Germinal center (tissue), 1 donor: ENCODE data around the gene SORD.
"Not testable (repeated sequence)": the region's sequence is repeated elsewhere in the genome, so short reads cannot be mapped to it uniquely, and the experiment has no call there.

Source experiments
- DNase-seq: peaks from one replicate; pipeline ENCODE4 v3.0.0; 2012; ENCODE audit warnings: mixed read lengths, low spot score

Gene SORD

GRCh38 chr15:45097466-45097865 is 74.5 kb downstream of the SORD start:
- no peak for DNase-seq

GRCh38 chr15:45099549-45100165 is 76.7 kb downstream of the SORD start:
- no peak for DNase-seq

DNA sequence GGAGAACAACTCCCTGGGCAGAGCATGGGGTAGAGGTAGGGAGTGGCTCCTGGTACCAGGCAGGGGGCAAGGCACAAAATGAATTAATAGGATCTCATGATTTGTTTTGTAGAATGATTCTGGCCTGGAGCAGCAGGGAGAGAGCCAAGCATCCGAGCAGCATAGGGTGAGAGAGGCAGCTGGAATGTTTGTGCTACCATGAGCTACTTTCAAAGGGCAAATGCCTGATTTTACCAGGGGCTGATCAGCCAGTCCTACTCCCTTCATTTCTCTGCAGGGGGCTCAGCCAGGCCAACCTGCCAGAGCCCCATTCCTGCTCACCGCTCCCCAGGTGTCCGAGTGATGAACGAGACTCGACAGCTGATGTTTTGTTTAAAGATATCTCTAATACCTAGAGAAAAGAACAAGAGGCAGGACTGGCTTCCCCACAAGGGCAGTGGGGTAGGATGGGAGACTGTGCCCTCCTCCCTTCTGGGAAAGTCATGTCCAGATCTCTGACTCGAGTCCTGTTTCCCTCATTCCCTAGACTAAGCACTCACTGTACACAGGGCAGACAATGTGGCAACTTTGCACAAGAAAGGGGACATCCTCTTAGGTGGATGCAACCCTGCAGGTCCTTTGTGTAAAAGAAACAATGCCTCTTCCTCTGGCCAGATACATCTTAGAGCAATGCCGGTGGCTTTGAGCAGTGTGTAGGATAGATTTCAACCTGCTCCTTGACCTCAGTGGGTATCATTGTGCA is 78.1 kb downstream of the SORD start:
- no peak for DNase-seq

DNA sequence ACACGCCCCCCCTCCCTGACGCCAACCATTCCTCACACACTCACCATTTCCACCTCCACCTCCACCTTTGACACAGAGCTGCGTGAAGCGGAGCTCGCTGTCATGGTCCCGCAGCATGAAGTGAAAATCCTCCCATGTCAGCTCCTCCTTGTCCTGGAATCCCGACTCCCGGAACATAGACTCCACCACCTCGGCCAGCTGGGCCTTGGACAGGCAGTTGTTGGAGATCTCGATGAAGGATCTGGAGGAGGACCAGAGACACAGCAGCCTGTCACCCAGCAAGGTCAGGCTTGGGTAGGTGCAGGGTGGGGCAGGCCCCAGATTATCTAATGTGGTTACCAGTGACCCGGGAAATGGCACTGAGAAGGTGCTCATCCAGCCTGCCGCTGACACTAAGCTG is 78.8 kb downstream of the SORD start:
- no peak for DNase-seq

GRCh38 chr15:45102226-45102625 is 79.2 kb downstream of the SORD start:
- DNase-seq = no peak

- not testable (repeated sequence) for DNase-seq
Measured at GRCh38 chr15:45104170-45104569, 81.2 kb downstream of the SORD start.

DNA sequence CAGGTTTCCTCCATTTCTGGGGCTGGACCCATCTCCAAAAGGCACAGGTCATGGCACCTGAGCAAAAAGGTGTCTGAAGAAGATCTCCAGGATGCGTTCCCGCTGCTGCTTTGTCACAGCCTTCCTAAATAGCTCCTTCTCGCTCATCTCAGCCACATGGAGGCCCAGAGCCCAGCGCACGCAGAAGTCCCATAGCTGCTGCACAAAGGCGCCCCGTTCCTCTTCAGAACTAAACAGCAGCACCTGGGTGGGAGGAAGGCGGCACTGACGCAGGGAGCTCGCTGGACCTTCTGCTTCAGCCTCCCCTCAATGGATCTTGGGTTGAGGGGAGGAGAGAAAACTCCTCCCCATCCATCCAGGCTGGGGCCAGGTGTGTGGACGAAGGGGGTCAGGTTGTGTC is 82.6 kb downstream of the SORD start:
- no peak for DNase-seq

- no peak for DNase-seq
Measured at GRCh38 chr15:45106002-45106790, 83.2 kb downstream of the SORD start.

GRCh38 chr15:45107941-45108630 is 85.1 kb downstream of the SORD start:
- no peak for DNase-seq

DNA sequence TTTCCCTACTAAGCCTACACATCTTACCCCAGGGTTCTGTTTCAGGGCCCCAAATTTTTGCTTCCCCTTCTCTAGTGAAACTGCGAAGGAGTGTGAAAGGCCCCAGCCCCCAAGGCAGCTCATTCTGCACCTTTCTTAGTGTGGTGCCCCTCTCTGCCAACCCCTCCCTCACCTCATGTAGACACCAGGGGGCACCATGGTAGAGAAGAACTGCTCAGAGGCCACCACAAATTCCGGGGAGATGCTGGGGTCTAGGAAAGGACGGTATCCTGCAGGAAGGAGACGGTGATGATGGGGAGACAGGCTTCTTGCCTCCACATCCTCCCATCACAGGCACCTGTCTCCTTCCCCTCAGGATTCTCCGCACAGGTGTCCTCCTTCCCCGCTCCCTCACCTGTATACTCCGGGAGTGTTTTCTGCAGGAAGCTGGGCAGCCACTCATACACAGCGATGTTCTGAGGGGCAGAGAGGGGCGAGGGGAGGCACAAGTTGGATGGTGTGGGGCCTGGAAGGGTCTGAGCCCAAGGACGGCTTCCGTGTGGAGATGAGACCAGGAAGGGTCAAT is 87.3 kb downstream of the SORD start:
- no peak for DNase-seq

- no peak for DNase-seq
Measured at GRCh38 chr15:45111390-45112142, 88.6 kb downstream of the SORD start.

DNA sequence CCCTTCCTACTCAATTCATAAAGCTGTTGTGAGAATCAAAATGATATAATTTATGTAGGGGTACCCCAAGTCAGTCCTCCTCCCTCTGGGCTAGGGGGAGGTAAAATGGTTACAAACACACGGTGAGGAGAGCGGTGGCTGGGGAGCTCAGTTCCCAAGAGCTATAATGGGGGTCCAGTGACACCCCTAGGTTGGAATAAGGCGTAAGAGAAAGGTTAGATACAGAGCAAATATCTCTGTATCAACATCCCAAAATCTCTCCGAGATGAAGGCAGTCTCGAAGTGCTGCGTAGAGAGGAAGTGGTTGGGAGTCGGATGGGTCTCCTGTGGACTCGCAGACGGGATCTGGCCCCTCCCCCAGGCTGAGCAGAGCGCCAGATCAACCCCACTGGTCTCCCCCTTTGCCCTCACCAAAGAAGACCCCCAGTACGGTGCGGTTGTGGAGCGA is 89.2 kb downstream of the SORD start:
- DNase-seq = no peak

DNA sequence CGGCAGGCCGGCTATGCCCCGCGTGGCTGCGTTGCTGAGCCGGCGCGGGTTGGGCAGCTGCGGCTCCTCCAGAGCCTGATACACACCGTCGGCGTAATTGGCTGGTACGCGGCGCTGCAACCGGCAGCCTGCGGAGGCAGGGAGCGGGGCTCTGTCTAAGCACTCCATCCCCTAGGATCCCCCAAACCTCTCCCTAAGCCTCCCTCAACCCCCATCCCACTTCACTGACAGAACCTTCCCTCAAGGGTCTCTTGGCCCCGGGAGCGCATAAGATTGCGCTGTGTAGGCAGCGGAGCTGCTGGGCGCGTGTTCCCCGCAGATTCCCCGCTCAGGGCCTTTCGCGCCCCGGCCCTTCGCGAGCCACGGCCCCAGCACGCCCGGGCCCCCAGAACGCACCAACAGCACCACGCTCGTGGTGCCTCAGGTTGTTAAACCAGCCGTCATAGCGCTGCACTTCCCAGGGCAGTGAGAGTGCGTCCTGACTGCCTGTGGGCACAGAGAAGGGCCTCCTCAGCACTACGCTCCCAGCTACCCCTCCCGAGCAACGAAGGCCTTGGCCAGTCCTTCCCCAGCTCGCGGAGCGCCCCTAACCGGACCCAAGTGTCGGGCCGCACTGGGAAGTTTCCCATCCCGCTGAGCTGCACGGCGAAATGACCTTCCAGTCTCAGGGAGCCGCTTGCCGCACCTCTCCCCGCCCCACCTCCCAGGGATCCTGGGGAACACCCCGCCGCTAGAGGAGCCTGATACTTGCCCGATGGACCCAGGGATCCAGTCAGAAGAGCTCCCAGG is 89.8 kb downstream of the SORD start:
- no peak for DNase-seq

DNA sequence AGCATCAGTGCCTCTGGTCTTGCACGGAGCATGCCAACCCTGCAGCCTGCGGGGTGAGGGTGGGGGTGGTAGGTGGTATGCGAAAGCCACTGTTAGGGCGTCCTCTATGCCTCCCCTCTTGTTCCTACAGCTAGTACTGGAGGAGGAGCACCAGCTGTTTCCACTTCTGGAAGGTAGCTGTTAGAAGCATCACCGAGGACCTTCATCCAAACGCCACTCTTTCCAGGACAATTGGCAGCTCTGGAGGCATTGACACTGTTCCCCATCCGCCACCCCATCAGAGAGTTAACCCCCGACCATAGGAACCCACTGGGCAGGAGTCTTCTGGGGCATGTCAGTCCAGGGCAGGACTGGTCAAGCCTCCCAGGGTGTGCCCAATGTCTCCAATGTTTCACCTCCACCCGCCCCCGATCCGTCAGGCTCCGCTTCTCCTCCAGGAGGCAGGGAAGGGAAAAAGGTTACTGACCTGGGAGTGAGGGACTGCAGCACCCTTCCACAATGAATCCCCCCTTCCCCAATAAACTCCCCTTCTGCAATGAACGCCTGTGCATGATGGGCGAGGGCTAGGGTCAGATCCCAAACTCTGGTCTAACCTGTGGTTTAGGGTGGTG is 90.5 kb downstream of the SORD start:
- no peak for DNase-seq

DNA sequence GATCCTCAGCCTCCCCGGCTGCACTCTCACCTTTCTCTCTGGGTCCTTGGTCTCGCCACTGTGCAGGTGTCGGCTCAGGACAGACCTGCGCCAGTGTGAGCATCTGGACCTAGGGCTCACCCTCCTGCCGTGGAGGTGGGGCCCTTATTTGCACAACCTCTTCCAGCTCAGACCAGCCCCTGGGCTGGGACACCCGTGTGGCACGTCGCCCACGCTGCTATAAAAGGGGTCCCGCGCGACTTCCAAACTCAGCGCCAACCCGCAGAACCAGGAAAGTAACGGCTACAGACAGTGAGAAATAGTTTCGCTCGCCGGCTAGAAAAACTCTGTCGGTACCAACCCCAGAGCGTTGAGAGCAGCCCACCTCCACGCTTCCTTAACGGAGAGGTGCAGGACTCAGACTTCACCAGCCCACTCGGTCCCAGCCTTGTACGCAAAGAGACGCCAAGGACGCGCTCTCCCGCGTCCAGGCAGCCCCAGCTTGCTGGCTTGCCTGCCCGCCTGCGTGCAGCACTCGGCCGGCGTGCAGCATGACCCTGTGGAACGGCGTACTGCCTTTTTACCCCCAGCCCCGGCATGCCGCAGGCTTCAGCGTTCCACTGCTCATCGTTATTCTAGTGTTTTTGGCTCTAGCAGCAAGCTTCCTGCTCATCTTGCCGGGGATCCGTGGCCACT is 91.2 kb downstream of the SORD start, which contains the start of the genes DUOX2 and DUOXA2:
Gene DUOX2 (minus strand): TSS at position 97 of the 675 bp plus-strand sequence. CDS start 761 bp downstream, outside the sequence.
Gene DUOXA2 (plus strand): TSS at position 251 of the 675 bp plus-strand sequence. CDS start 280 bp downstream, at position 531.
- DNase-seq = no peak

GRCh38 chr15:45114751-45115085 is 91.7 kb downstream of the SORD start:
- no peak for DNase-seq

GRCh38 chr15:45115312-45115820 is 92.4 kb downstream of the SORD start:
- DNase-seq = no peak

DNA sequence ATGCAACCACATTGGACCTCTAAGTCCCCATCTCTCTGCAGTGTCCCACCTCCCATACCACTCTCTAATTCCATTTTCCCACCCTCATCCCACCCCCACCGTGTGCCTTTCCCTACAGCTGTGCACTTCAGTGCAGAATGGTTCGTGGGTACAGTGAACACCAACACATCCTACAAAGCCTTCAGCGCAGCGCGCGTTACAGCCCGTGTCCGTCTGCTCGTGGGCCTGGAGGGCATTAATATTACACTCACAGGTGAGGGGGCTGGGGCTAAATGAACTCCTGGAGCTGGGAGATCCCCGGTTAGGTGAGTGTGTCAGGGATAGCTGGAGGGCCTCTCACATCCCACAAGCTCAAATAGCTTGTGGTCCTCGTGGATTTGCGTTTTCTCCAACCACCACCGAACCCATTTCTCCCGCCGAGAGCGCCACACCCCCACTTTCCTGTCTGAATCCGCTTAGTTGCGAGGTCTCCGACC is 93.0 kb downstream of the SORD start:
- DNase-seq = no peak
